ENCODE measurements around the gene DIPK1B.

Gene DIPK1B

GRCh38 chr9:136686794-136687711 is 25.3 kb upstream of the DIPK1B start, which contains the start of gene AGPAT2:
Gene AGPAT2, minus strand, starts transcription at chr9:136687457. Its CDS starts 100 bp downstream, at chr9:136687357.
- peak; percentile 86 for DNase-seq (ENCODE audit: low read depth)
- H3K4me3 ChIP-seq (ENCODE audit: low read depth, low read length): peak within 1 kb of the TSS; percentile 67
- TF ChIP-seq POLR2A (IDR thresholded peaks at IDR 0.05; ENCODE audit: extremely low read depth, insufficient read length): peak; percentile 51
- no peak for TF ChIP-seq CTCF (IDR thresholded peaks at IDR 0.05; ENCODE audit: low read depth, low read length)
- peak; percentile 76 for TF ChIP-seq MYC (IDR thresholded peaks at IDR 0.05; ENCODE audit: low read depth, low read length)
- peak; percentile 45; the same call in 1 of the 2 replicates for TF ChIP-seq MAX (IDR thresholded peaks at IDR 0.05; ENCODE audit: low read depth, low read length)

GRCh38 chr9:136687721-136688223 is 24.6 kb upstream of the DIPK1B start:
- H3K4me3 ChIP-seq (ENCODE audit: low read depth, low read length): no peak overlapping the region
- TF ChIP-seq MAX (IDR thresholded peaks at IDR 0.05; ENCODE audit: low read depth, low read length): no peak
- TF ChIP-seq POLR2A (IDR thresholded peaks at IDR 0.05; ENCODE audit: extremely low read depth, insufficient read length): no peak
- no peak for TF ChIP-seq CTCF (IDR thresholded peaks at IDR 0.05; ENCODE audit: low read depth, low read length)
- no peak for TF ChIP-seq MYC (IDR thresholded peaks at IDR 0.05; ENCODE audit: low read depth, low read length)
- DNase-seq (ENCODE audit: low read depth): no peak

- TF ChIP-seq CTCF (IDR thresholded peaks at IDR 0.05; ENCODE audit: low read depth, low read length): no peak
- no peak for TF ChIP-seq POLR2A (IDR thresholded peaks at IDR 0.05; ENCODE audit: extremely low read depth, insufficient read length)
- no peak for TF ChIP-seq MAX (IDR thresholded peaks at IDR 0.05; ENCODE audit: low read depth, low read length)
- TF ChIP-seq MYC (IDR thresholded peaks at IDR 0.05; ENCODE audit: low read depth, low read length): no peak
- no peak overlapping the region for H3K4me3 ChIP-seq (ENCODE audit: low read depth, low read length)
- DNase-seq (ENCODE audit: low read depth): peak; percentile 46
These were observed 23.9 kb upstream of the DIPK1B start for GRCh38 chr9:136688274-136689107.

- no peak for DNase-seq (ENCODE audit: low read depth)
- TF ChIP-seq MYC (IDR thresholded peaks at IDR 0.05; ENCODE audit: low read depth, low read length) (no peak), MAX (IDR thresholded peaks at IDR 0.05; ENCODE audit: low read depth, low read length) (no peak), POLR2A (IDR thresholded peaks at IDR 0.05; ENCODE audit: extremely low read depth, insufficient read length) (no peak), CTCF (IDR thresholded peaks at IDR 0.05; ENCODE audit: low read depth, low read length) (no peak)
- H3K4me3 ChIP-seq (ENCODE audit: low read depth, low read length): no peak overlapping the region
These were observed 23.3 kb upstream of the DIPK1B start for GRCh38 chr9:136689108-136689460.

- no peak for DNase-seq (ENCODE audit: low read depth)
- no peak overlapping the region for H3K4me3 ChIP-seq (ENCODE audit: low read depth, low read length)
- no peak for TF ChIP-seq MYC (IDR thresholded peaks at IDR 0.05; ENCODE audit: low read depth, low read length)
- TF ChIP-seq POLR2A (IDR thresholded peaks at IDR 0.05; ENCODE audit: extremely low read depth, insufficient read length): no peak
- TF ChIP-seq MAX (IDR thresholded peaks at IDR 0.05; ENCODE audit: low read depth, low read length): no peak
- TF ChIP-seq CTCF (IDR thresholded peaks at IDR 0.05; ENCODE audit: low read depth, low read length): no peak
These were observed 22.1 kb upstream of the DIPK1B start for GRCh38 chr9:136690104-136690805.

Measured in NB4 (cell line).